ENCODE measurements around the gene RNF175.
"Not testable (repeated sequence)": the region's sequence is repeated elsewhere in the genome, so short reads cannot be mapped to it uniquely, and the experiment has no call there.

RNF175 gene

GRCh38 chr4:153705743-153706468 lies 53.9 kb downstream of the RNF175 start:
- H3K36me3 ChIP-seq (ENCODE audit: control insufficient read depth, insufficient read depth, low read length), result no peaks in the 10 kb centered on the region
- H3K4me1 ChIP-seq (ENCODE audit: control insufficient read depth, insufficient read depth, low read length), result no peaks in the 10 kb centered on the region
- no peak overlapping the region for H3K9ac ChIP-seq (ENCODE audit: low read depth, low read length)
- H3K27me3 ChIP-seq (ENCODE audit: control insufficient read depth, insufficient read depth, low read length), result no peaks in the 10 kb centered on the region
- H3K4me3 ChIP-seq (ENCODE audit: low read depth, low read length), result no peak overlapping the region
- H3K9me3 ChIP-seq (ENCODE audit: control insufficient read depth, insufficient read depth, low read length), result no peaks in the 10 kb centered on the region

GRCh38 chr4:153704522-153704921 lies 55.3 kb downstream of the RNF175 start:
- Histone ChIP-seq H3K9me3 (ENCODE audit: control insufficient read depth, insufficient read depth, low read length) (no peaks in the 10 kb centered on the region), H3K27me3 (ENCODE audit: control insufficient read depth, insufficient read depth, low read length) (no peaks in the 10 kb centered on the region), H3K36me3 (ENCODE audit: control insufficient read depth, insufficient read depth, low read length) (no peaks in the 10 kb centered on the region), H3K4me3 (ENCODE audit: low read depth, low read length) (no peak overlapping the region), H3K4me1 (ENCODE audit: control insufficient read depth, insufficient read depth, low read length) (no peaks in the 10 kb centered on the region), H3K9ac (ENCODE audit: low read depth, low read length) (no peak overlapping the region)

- H3K36me3 ChIP-seq (ENCODE audit: control insufficient read depth, insufficient read depth, low read length), result no peaks in the 10 kb centered on the region
- peaks cover 7% of the 10 kb centered on the region for H3K9me3 ChIP-seq (ENCODE audit: control insufficient read depth, insufficient read depth, low read length)
- H3K4me1 ChIP-seq (ENCODE audit: control insufficient read depth, insufficient read depth, low read length), result peaks cover 4% of the 10 kb centered on the region
- H3K4me3 ChIP-seq (ENCODE audit: low read depth, low read length), result peak overlapping the region; percentile 64
- H3K9ac ChIP-seq (ENCODE audit: low read depth, low read length), result no peak overlapping the region
- peaks cover 48% of the 10 kb centered on the region for H3K27me3 ChIP-seq (ENCODE audit: control insufficient read depth, insufficient read depth, low read length)
Observed at GRCh38 chr4:153684971-153685371, 74.9 kb downstream of the RNF175 start.

GRCh38 chr4:153684182-153684970 lies 75.4 kb downstream of the RNF175 start, which contains the start of gene TLR2:
TSS of gene TLR2 (plus strand) at chr4:153684280. CDS start at chr4:153702908, 18,628 bp downstream.
- H3K4me3 ChIP-seq (ENCODE audit: low read depth, low read length), result peak within 1 kb of the TSS; percentile 64
- peaks cover 4% of the 10 kb centered on the region for H3K4me1 ChIP-seq (ENCODE audit: control insufficient read depth, insufficient read depth, low read length)
- H3K9me3 ChIP-seq (ENCODE audit: control insufficient read depth, insufficient read depth, low read length), result peaks cover 7% of the 10 kb centered on the region
- H3K9ac ChIP-seq (ENCODE audit: low read depth, low read length), result peak within 1 kb of the TSS; percentile 18
- H3K27me3 ChIP-seq (ENCODE audit: control insufficient read depth, insufficient read depth, low read length), result peaks cover 48% of the 10 kb centered on the region
- H3K36me3 ChIP-seq (ENCODE audit: control insufficient read depth, insufficient read depth, low read length), result no peaks in the 10 kb centered on the region

GRCh38 chr4:153683763-153684181 lies 76.1 kb downstream of the RNF175 start:
- Histone ChIP-seq H3K27me3 (ENCODE audit: control insufficient read depth, insufficient read depth, low read length) (peaks cover 48% of the 10 kb centered on the region), H3K9ac (ENCODE audit: low read depth, low read length) (peak overlapping the region; percentile 18), H3K36me3 (ENCODE audit: control insufficient read depth, insufficient read depth, low read length) (no peaks in the 10 kb centered on the region), H3K4me1 (ENCODE audit: control insufficient read depth, insufficient read depth, low read length) (peaks cover 4% of the 10 kb centered on the region), H3K4me3 (ENCODE audit: low read depth, low read length) (peak overlapping the region; percentile 64), H3K9me3 (ENCODE audit: control insufficient read depth, insufficient read depth, low read length) (peaks cover 7% of the 10 kb centered on the region)

- Histone ChIP-seq H3K9me3 (ENCODE audit: control insufficient read depth, insufficient read depth, low read length) (no peaks in the 10 kb centered on the region), H3K4me1 (ENCODE audit: control insufficient read depth, insufficient read depth, low read length) (peaks cover 4% of the 10 kb centered on the region), H3K9ac (ENCODE audit: low read depth, low read length) (no peak overlapping the region), H3K36me3 (ENCODE audit: control insufficient read depth, insufficient read depth, low read length) (no peaks in the 10 kb centered on the region), H3K27me3 (ENCODE audit: control insufficient read depth, insufficient read depth, low read length) (peaks cover 30% of the 10 kb centered on the region), H3K4me3 (ENCODE audit: low read depth, low read length) (no peak overlapping the region)
Observed at GRCh38 chr4:153679486-153679885, 80.3 kb downstream of the RNF175 start.

- no peak overlapping the region for H3K9ac ChIP-seq (ENCODE audit: low read depth, low read length)
- no peaks in the 10 kb centered on the region for H3K4me1 ChIP-seq (ENCODE audit: control insufficient read depth, insufficient read depth, low read length)
- no peak overlapping the region for H3K4me3 ChIP-seq (ENCODE audit: low read depth, low read length)
- H3K27me3 ChIP-seq (ENCODE audit: control insufficient read depth, insufficient read depth, low read length), result peaks cover 7% of the 10 kb centered on the region
- H3K36me3 ChIP-seq (ENCODE audit: control insufficient read depth, insufficient read depth, low read length), result no peaks in the 10 kb centered on the region
- no peaks in the 10 kb centered on the region for H3K9me3 ChIP-seq (ENCODE audit: control insufficient read depth, insufficient read depth, low read length)
Observed at GRCh38 chr4:153676984-153677383, 82.8 kb downstream of the RNF175 start.

GRCh38 chr4:153676486-153676885 lies 83.3 kb downstream of the RNF175 start:
- no peaks in the 10 kb centered on the region for H3K36me3 ChIP-seq (ENCODE audit: control insufficient read depth, insufficient read depth, low read length)
- H3K9ac ChIP-seq (ENCODE audit: low read depth, low read length), result no peak overlapping the region
- H3K4me1 ChIP-seq (ENCODE audit: control insufficient read depth, insufficient read depth, low read length), result no peaks in the 10 kb centered on the region
- no peak overlapping the region for H3K4me3 ChIP-seq (ENCODE audit: low read depth, low read length)
- H3K9me3 ChIP-seq (ENCODE audit: control insufficient read depth, insufficient read depth, low read length), result no peaks in the 10 kb centered on the region
- peaks cover 2% of the 10 kb centered on the region for H3K27me3 ChIP-seq (ENCODE audit: control insufficient read depth, insufficient read depth, low read length)

GRCh38 chr4:153669838-153670237 lies 90.0 kb downstream of the RNF175 start:
- Histone ChIP-seq H3K4me3 (ENCODE audit: low read depth, low read length) (no peak overlapping the region), H3K9ac (ENCODE audit: low read depth, low read length) (no peak overlapping the region), H3K27me3 (ENCODE audit: control insufficient read depth, insufficient read depth, low read length) (no peaks in the 10 kb centered on the region), H3K36me3 (ENCODE audit: control insufficient read depth, insufficient read depth, low read length) (no peaks in the 10 kb centered on the region), H3K4me1 (ENCODE audit: control insufficient read depth, insufficient read depth, low read length) (no peaks in the 10 kb centered on the region), H3K9me3 (ENCODE audit: control insufficient read depth, insufficient read depth, low read length) (no peaks in the 10 kb centered on the region)

- H3K4me1 ChIP-seq (ENCODE audit: control insufficient read depth, insufficient read depth, low read length), result no peaks in the 10 kb centered on the region
- no peaks in the 10 kb centered on the region for H3K27me3 ChIP-seq (ENCODE audit: control insufficient read depth, insufficient read depth, low read length)
- no peak overlapping the region for H3K9ac ChIP-seq (ENCODE audit: low read depth, low read length)
- no peaks in the 10 kb centered on the region for H3K36me3 ChIP-seq (ENCODE audit: control insufficient read depth, insufficient read depth, low read length)
- no peaks in the 10 kb centered on the region for H3K9me3 ChIP-seq (ENCODE audit: control insufficient read depth, insufficient read depth, low read length)
- H3K4me3 ChIP-seq (ENCODE audit: low read depth, low read length), result no peak overlapping the region
Observed at GRCh38 chr4:153668647-153669046, 91.2 kb downstream of the RNF175 start.

GRCh38 chr4:153666505-153666904 lies 93.3 kb downstream of the RNF175 start:
- H3K4me3 ChIP-seq (ENCODE audit: low read depth, low read length); H3K36me3 ChIP-seq (ENCODE audit: control insufficient read depth, insufficient read depth, low read length); H3K27me3 ChIP-seq (ENCODE audit: control insufficient read depth, insufficient read depth, low read length); H3K4me1 ChIP-seq (ENCODE audit: control insufficient read depth, insufficient read depth, low read length); H3K9ac ChIP-seq (ENCODE audit: low read depth, low read length); H3K9me3 ChIP-seq (ENCODE audit: control insufficient read depth, insufficient read depth, low read length): not testable (repeated sequence)

- Histone ChIP-seq H3K4me3 (ENCODE audit: low read depth, low read length) (no peak overlapping the region), H3K27me3 (ENCODE audit: control insufficient read depth, insufficient read depth, low read length) (no peaks in the 10 kb centered on the region), H3K4me1 (ENCODE audit: control insufficient read depth, insufficient read depth, low read length) (no peaks in the 10 kb centered on the region), H3K9me3 (ENCODE audit: control insufficient read depth, insufficient read depth, low read length) (no peaks in the 10 kb centered on the region), H3K9ac (ENCODE audit: low read depth, low read length) (no peak overlapping the region), H3K36me3 (ENCODE audit: control insufficient read depth, insufficient read depth, low read length) (no peaks in the 10 kb centered on the region)
Observed at GRCh38 chr4:153663667-153664066, 96.2 kb downstream of the RNF175 start.

Measured in iPS-15b (cell line).